Neural progenitor cell (in vitro differentiated cells): ENCODE measurements around the gene NDRG4. TPM values are rescaled to one million over a fixed set of nuclear protein-coding genes. Genes with fewer than 3 reads are reported as not detected.

Experiments
- DNase-seq: peaks from one replicate; pipeline ENCODE4 v3.0.0-alpha.2; 2016; ENCODE audit warnings: low spot score
- H2AFZ ChIP-seq: fragments of 200-600 bp; sonication (generic); replicated peaks from 2 replicates; pipeline ENCODE4 v1.6.1; 2016; ENCODE audit warnings: antibody characterized with exemption
- H3F3A ChIP-seq: fragments of 200-600 bp; sonication (generic); 2 replicates; pipeline ENCODE4 v1.6.1; 2016; ENCODE audit warnings: antibody characterized with exemption, low read depth
- H3K27ac ChIP-seq: fragments of 200-600 bp; sonication (generic); 2 replicates; pipeline ENCODE4 v1.5.1; 2016; ENCODE audit warnings: mild to moderate bottlenecking
- H3K27me3 ChIP-seq: fragments of 200-600 bp; sonication (generic); 2 replicates; pipeline ENCODE4 v1.6.1; 2016; ENCODE audit warnings: mild to moderate bottlenecking, moderate library complexity
- H3K36me3 ChIP-seq: fragments of 200-600 bp; sonication (generic); 2 replicates; pipeline ENCODE4 v1.5.1; 2016
- H3K4me1 ChIP-seq: fragments of 200-600 bp; sonication (generic); 2 replicates; pipeline ENCODE4 v1.6.1; 2016; ENCODE audit warnings: mixed run types
- H3K4me2 ChIP-seq: fragments of 200-600 bp; sonication (generic); 2 replicates; pipeline ENCODE4 v1.6.1; 2016
- H3K4me3 ChIP-seq: fragments of 200-600 bp; sonication (generic); 2 replicates; pipeline ENCODE4 v1.5.1; 2016
- H3K79me2 ChIP-seq: fragments of 200-600 bp; sonication (generic); 2 replicates; pipeline ENCODE4 v1.6.1; 2016; ENCODE audit warnings: low read depth
- H3K9ac ChIP-seq: fragments of 200-600 bp; sonication (generic); 2 replicates; pipeline ENCODE4 v1.6.1; 2016
- H3K9me3 ChIP-seq: fragments of 200-600 bp; sonication (generic); 2 replicates; pipeline ENCODE4 v1.5.1; 2016; ENCODE audit warnings: low read depth
- H4K20me1 ChIP-seq: fragments of 200-600 bp; sonication (generic); 2 replicates; pipeline ENCODE4 v1.6.1; 2016; ENCODE audit warnings: low read depth
- H3K27ac Mint-ChIP-seq: 3 replicates; pipeline ENCODE4 v1.8.0; 2021; ENCODE audit warnings: mixed read lengths
- H3K27me3 Mint-ChIP-seq: 2 replicates; pipeline ENCODE4 v1.8.0; 2022; ENCODE audit warnings: low read depth, mild to moderate bottlenecking, inconsistent platforms, moderate library complexity, mixed read lengths; ENCODE audit not compliant: insufficient read depth
- H3K36me3 Mint-ChIP-seq: 3 replicates; pipeline ENCODE4 v1.8.0; 2021; ENCODE audit warnings: mixed read lengths
- H3K4me1 Mint-ChIP-seq: 3 replicates; pipeline ENCODE4 v1.8.0; 2021; ENCODE audit warnings: mixed read lengths
- H3K4me3 Mint-ChIP-seq: 3 replicates; pipeline ENCODE4 v1.8.0; 2021; ENCODE audit warnings: mild to moderate bottlenecking, moderate library complexity, mixed read lengths
- H3K9me3 Mint-ChIP-seq: 3 replicates; pipeline ENCODE4 v1.8.0; 2020; ENCODE audit warnings: mixed read lengths
- CTCF ChIP-seq: fragments of 200-600 bp; sonication (generic); IDR thresholded peaks from 2 replicates; pipeline ENCODE4 v1.5.1; 2017; ENCODE audit warnings: antibody characterized with exemption, mild to moderate bottlenecking
- EZH2 ChIP-seq: fragments of 200-600 bp; sonication (generic); IDR thresholded peaks from 2 replicates; pipeline ENCODE4 v1.6.1; 2017; ENCODE audit warnings: antibody characterized with exemption, mild to moderate bottlenecking, moderate library complexity
- EZH2phosphoT487 ChIP-seq: fragments of 200-600 bp; sonication (generic); IDR thresholded peaks from 2 replicates; pipeline ENCODE4 v1.6.1; 2017; ENCODE audit warnings: antibody characterized with exemption
- total RNA-seq: library from RNA; depleted of rRNA; stranded (reverse); fragments of >200 nt; gene quantifications from 2 replicates; pipeline ENCODE4 v1.2.3, GENCODE V29; 2015; ENCODE audit warnings: low replicate concordance

NDRG4 gene
- total RNA-seq, 1 donor from 2014 or later: 14.6 TPM

DNA sequence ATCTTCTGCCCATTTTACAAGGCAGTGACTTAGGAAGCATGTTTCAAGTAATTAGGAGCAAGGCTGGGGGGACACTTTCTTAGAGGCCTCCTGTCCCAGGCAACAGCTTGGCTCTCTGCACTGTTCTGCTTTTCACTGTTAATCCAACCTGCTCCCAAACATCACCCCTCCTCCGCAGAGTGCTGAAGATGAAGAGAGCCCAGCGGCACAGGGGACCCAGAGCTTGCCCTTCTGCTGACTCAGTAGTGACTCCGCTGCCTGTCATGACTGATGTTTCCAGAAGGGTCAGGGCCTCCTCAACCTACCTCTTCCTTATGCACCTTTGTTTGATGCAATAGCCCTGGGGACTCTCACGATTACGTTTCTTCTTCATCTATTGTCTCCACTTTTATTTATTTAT, 38.9 kb upstream of the NDRG4 start:
- Mint-ChIP-seq H3K36me3 (peaks cover 2% of the 10 kb centered on the region), H3K27me3 (peaks cover 40% of the 10 kb centered on the region), H3K4me1 (peaks cover 20% of the 10 kb centered on the region), H3K27ac (no peak overlapping the region), H3K4me3 (no peak overlapping the region), H3K9me3 (no peaks in the 10 kb centered on the region)
- H3K9ac ChIP-seq: no peak overlapping the region
- DNase-seq: peak; percentile 11
- H3K9me3 ChIP-seq: no peaks in the 10 kb centered on the region
- H3K4me2 ChIP-seq: no peak overlapping the region
- H2AFZ ChIP-seq: no peak overlapping the region
- H3K4me3 ChIP-seq: no peak overlapping the region
- no peaks in the 10 kb centered on the region for H3K79me2 ChIP-seq
- no peak overlapping the region for H3K27ac ChIP-seq
- peaks cover 67% of the 10 kb centered on the region for H3K27me3 ChIP-seq
- H3K4me1 ChIP-seq: peaks cover 3% of the 10 kb centered on the region
- no peaks in the 10 kb centered on the region for H3K36me3 ChIP-seq
- H4K20me1 ChIP-seq: no peaks in the 10 kb centered on the region
- peaks cover 38% of the 10 kb centered on the region for H3F3A ChIP-seq
- TF ChIP-seq EZH2 (no peak), EZH2phosphoT487 (no peak)

DNA sequence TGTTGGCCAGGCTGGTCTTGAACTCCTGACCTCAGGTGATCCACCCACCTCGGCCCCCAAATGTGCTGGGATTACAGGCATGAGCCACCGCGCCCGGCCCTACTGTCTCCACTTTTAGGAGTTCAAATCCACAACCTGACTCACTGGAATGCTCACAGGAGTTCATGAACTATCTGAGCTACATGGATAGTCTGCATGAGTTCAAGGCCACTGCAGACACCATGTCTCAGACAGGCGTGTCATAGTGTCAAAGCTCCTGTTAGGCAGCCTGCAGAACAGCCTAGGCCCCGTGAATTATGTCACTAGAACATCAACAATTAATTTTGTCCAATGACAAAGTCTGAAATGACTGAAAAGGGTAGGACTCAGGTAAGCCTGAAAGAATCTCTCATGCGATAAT, 38.3 kb upstream of the NDRG4 start:
- H3F3A ChIP-seq: peaks cover 38% of the 10 kb centered on the region
- H3K9me3 ChIP-seq: no peaks in the 10 kb centered on the region
- H3K4me3 ChIP-seq: no peak overlapping the region
- no peak overlapping the region for H2AFZ ChIP-seq
- no peaks in the 10 kb centered on the region for H4K20me1 ChIP-seq
- peak overlapping the region; percentile 13 for H3K4me3 Mint-ChIP-seq
- peaks cover 41% of the 10 kb centered on the region for H3K27me3 Mint-ChIP-seq
- no peaks in the 10 kb centered on the region for H3K9me3 Mint-ChIP-seq
- no peak overlapping the region for H3K27ac Mint-ChIP-seq
- H3K27ac ChIP-seq: no peak overlapping the region
- no peak overlapping the region for H3K4me2 ChIP-seq
- no peaks in the 10 kb centered on the region for H3K79me2 ChIP-seq
- peaks cover 14% of the 10 kb centered on the region for H3K4me1 Mint-ChIP-seq
- H3K9ac ChIP-seq: no peak overlapping the region
- H3K27me3 ChIP-seq: peaks cover 73% of the 10 kb centered on the region
- peaks cover 2% of the 10 kb centered on the region for H3K36me3 Mint-ChIP-seq
- peaks cover 3% of the 10 kb centered on the region for H3K4me1 ChIP-seq
- no peak for DNase-seq
- H3K36me3 ChIP-seq: no peaks in the 10 kb centered on the region
- TF ChIP-seq CTCF (no peak), EZH2phosphoT487 (no peak), EZH2 (no peak)

- Mint-ChIP-seq H3K9me3 (no peaks in the 10 kb centered on the region), H3K4me3 (peak overlapping the region; percentile 80), H3K4me1 (peaks cover 14% of the 10 kb centered on the region), H3K27ac (no peak overlapping the region), H3K36me3 (peaks cover 2% of the 10 kb centered on the region), H3K27me3 (peaks cover 45% of the 10 kb centered on the region)
- DNase-seq: no peak
- Histone ChIP-seq H3K27ac (no peak overlapping the region), H3K27me3 (peaks cover 78% of the 10 kb centered on the region), H3K79me2 (no peaks in the 10 kb centered on the region), H3K36me3 (no peaks in the 10 kb centered on the region), H3K4me2 (no peak overlapping the region), H3K9ac (no peak overlapping the region), H3K4me3 (no peak overlapping the region), H3F3A (peaks cover 38% of the 10 kb centered on the region), H4K20me1 (no peaks in the 10 kb centered on the region), H3K9me3 (no peaks in the 10 kb centered on the region), H3K4me1 (peaks cover 3% of the 10 kb centered on the region), H2AFZ (no peak overlapping the region)
- no peak for TF ChIP-seq EZH2
- TF ChIP-seq EZH2phosphoT487: no peak
- no peak for TF ChIP-seq CTCF
Measured at GRCh38 chr16:58462089-58462488, 37.9 kb upstream of the NDRG4 start.

DNA sequence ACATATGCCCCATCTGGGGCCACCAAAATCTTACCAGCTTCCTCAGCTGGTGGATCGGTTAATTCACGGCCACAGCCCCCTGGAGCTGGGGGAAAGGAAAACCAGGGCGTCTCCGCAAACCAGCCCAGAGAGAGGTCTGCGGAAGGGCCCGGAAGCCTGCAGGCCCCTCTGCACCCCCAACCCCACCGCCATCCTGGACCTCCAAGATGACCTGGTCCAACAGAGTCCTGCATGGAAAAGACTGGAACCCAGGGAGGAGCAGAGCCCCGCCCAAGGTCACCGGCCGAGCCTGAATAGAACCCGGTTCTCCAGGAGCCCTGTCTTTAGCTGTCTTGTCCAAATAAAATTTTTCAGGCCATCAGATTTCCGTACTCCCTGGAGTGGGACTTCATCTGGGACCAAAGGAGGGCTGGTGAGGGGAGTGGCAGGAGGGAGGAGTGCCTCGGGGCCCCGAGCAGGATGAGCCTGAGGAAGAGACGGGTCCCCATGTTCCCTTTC, 37.4 kb upstream of the NDRG4 start:
- DNase-seq: no peak
- H3K4me1 Mint-ChIP-seq: peaks cover 14% of the 10 kb centered on the region
- peaks cover 47% of the 10 kb centered on the region for H3K27me3 Mint-ChIP-seq
- TF ChIP-seq CTCF: no peak
- no peak for TF ChIP-seq EZH2
- TF ChIP-seq EZH2phosphoT487: no peak
- Histone ChIP-seq H2AFZ (peak overlapping the region; percentile 31), H3K4me1 (peaks cover 3% of the 10 kb centered on the region), H3F3A (peaks cover 38% of the 10 kb centered on the region), H3K79me2 (no peaks in the 10 kb centered on the region), H3K9me3 (no peaks in the 10 kb centered on the region), H3K27ac (no peak overlapping the region), H3K9ac (no peak overlapping the region), H3K36me3 (no peaks in the 10 kb centered on the region), H4K20me1 (no peaks in the 10 kb centered on the region), H3K4me2 (peak overlapping the region; percentile 93), H3K27me3 (peaks cover 82% of the 10 kb centered on the region), H3K4me3 (no peak overlapping the region)
- H3K4me3 Mint-ChIP-seq: peak overlapping the region; percentile 80
- no peak overlapping the region for H3K27ac Mint-ChIP-seq
- no peaks in the 10 kb centered on the region for H3K9me3 Mint-ChIP-seq
- H3K36me3 Mint-ChIP-seq: peaks cover 2% of the 10 kb centered on the region
